GM18520 (cell line): Measurements from ENCODE around the gene BAIAP2.
"Not testable (repeated sequence)": the region's sequence is repeated elsewhere in the genome, so short reads cannot be mapped to it uniquely, and the experiment has no call there.

ENCODE experiments used
- ATAC-seq: cut with Tn5 transposase; IDR thresholded peaks from one replicate; pipeline ENCODE4 v1.9.1; 2021; ENCODE audit not compliant: unreplicated experiment

Gene BAIAP2

DNA sequence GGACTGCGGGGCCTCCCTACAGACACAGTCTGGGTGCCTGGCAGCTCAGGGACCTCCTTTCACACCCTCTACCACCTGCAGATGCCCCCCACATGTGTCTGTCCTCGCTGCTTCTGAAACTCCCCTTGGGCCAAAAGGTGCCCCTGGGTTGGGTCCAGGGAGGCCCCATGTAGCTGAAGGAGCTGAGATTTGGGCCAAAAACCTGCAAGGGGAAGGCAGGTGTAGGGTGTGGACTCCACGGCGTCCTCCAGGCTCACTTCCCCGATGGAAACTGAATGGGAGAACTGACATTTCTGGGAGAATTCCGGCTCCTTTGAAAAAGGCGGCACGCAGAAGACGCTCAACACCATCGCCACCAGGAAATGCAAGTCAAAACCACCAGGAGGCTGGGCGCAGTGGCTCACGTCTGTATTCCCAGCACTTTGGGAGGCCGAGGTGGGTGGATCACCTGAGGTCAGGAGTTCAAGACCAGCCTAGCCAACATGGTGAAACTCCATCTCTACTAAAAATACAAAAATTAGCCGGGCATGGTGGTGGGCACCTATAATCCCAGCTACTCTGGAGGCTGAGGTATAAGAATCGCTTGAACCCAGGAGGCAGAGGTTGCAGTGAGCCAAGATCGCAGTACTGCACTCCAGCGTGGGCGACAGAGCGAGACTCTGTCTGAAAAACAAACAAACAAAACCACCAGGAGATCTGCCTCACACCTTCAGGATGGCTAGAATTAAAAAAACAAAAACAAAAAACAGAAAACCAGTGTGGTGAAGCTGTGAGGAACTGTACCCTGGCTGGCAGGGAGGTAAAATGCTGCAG lies 13.2 kb upstream of the BAIAP2 start:
- no peak for ATAC-seq

DNA sequence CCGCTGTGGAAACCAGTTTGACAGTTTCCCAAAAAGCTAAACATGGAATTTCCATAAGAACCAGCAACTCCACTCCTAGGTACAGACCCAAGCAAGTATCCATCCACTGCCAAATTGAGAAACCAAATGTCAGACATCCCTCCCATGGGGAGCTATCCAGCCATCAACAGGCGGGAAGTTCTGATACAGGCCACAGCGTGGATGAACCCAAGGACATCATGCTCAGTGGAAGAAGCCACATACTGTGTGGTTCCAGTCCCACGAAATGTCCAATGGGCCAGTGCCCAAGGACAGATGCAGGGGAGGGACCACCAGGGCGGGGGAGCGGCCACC lies 12.6 kb upstream of the BAIAP2 start:
- no peak for ATAC-seq

DNA sequence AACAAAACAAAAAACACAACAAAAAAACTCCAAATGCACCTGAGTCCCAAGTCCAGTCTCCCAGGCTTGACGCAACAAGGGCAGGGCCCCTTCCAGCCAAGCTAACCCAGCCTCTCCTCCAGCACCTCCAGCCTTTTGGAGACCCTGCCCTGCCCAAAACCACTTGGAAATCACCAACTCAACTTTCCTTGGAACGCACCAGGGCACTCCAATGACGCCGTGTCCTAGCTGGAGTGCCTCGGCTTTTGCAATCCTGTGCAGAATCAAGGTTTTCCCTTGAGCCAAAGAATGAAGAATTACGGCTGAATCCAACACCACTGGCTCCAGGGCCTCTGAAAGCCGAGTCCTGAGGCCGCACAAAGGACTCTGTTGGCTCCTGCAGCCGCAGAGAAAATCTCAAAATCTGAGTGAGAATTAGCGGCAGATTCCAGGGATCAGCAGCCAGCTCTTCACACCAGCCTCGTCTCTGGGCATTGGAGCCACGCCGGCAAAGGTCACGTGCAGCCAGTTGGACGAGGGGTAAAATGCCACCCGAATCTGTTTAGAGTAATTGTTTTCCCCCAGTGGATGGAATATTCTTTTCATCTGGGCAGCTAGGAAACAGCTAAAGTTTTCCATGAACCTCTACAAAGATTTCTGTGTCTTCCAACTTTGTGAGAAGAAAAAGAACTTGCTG lies 9.7 kb upstream of the BAIAP2 start:
- no peak for ATAC-seq

DNA sequence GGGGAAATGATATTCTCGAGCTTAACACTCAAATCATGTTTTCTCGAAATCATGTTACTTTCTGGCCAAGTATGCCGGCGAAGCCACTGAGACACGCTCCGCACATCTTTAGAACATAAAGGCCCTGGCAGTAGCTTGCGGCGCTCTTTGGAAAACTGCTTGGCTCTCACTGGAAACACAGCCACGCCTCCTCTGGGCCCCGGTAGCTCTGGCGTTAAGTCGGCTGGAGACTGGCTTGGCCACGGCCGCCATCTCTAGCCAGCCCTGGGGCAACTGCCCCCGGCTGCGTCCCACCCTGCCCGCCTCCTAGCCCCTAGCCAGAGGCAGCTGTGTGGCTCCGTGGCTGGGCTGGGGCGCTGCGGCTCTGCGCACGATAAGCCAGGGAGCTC lies 9.2 kb upstream of the BAIAP2 start:
- no peak for ATAC-seq

DNA sequence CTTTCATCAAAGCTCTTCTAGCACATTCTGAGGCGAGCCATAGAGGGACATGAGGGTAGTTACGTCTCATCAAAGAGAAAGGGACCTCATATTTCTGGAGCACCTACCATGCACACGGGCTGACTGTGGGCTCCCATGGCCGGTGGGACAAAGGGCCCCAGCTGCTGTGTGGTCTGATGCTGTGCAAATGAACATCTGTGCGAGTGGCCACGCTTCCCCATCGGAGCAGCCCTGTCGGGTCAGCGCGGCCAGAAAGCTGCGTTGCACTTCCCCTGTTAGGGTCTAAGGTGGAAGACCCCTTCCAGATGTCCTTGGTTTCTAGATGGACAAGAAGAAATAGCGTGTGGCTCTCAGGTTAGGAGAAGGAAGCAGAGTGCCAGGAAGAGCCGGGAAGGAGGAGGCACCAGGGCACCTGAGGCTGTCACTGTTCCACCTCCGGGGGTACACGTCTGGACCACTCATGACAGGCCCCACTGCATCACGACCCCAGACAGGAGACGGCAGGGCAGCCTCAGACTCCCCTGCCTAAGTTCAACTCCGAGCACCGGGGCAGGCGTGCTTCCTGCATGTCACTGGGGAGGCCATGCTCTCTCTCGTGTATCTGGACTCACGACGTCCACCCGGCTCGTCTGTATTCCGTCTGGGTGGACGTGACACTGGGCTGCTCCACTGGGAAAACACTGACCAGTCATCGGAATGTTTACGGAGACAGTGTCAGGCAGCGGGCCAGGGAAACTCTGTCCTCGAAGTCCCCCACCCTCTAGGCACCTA lies 8.5 kb upstream of the BAIAP2 start:
- ATAC-seq, result no peak

DNA sequence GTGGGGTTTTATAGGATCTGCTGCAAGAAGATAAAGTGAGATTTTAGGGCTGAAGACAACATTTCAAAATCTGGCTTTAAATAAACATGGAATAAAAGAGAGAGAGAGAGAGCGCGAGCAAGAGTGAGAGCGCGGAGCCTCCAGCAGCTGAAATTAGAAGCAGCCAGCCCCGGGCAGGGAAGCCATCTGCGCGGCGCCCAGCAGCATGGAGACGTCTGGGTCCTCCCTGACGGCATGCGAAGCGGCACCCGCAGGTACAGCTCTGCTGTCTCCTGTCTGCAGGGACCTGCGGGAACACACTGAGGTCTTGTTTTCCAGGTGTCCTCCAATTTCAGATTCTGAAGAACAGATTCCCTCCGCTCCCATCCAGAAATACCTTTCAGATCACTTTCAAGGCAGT lies 7.9 kb upstream of the BAIAP2 start:
- no peak for ATAC-seq

DNA sequence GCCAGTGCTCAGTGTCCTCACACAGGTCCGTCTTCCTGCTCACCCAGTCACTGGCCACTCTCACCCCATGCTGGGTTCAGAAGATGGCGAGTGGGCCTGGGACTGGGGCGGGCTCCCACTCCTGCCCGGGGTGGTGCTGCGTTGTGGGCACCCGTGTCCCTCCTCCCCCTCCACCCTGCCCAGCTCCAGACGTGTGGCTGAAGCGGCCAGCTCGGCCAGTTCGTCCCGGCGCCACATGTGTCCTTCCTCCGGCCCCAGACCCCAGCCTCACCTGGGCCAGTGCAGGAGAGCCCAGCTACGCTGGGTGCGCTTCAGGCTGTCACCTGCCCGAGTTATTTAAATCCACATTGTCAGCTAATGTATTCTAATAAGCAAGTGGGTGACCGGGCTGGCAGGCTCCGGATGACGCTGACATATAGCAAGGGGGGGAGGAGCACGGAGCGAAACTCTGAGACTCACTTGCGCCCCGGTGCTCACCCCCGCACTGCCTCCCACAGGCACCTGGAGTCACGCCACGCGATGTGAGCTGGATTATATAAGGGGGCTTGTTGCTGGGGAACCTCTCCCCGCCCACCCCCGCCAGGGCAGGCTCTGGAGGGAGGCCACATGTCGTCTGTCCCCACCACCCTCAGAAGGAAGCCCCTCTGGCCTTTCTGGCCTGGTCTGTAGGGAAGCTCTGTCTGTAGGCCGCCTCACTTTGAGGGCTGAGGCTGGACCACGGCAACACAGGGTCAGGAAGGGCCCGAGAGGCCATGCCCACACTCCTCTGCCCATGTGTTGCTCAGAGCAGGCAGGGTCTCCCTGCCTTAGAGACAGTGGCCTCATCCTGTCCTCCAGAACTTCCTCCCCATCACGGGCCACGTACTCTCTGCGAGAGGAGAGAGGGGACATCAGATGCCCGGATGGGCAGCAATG lies 7.1 kb upstream of the BAIAP2 start:
- ATAC-seq, result no peak

DNA sequence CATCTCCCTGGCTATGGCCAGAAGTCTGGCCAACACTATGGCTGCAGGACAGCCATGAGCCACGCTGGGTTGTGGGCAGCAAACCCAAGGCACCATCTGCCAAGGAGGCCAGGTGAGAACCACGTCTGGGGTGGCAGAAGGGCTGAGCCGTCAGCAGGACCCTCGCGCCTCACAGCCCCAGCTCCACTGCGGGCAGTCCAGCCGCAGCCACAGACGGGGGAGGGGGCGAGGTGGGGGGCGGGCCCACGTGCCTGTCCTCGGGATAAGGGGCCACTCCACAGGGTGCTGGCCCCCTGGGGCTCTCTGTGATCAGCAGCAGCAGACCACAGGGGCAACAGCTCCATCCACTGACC lies 6.5 kb upstream of the BAIAP2 start:
- ATAC-seq, result no peak

DNA sequence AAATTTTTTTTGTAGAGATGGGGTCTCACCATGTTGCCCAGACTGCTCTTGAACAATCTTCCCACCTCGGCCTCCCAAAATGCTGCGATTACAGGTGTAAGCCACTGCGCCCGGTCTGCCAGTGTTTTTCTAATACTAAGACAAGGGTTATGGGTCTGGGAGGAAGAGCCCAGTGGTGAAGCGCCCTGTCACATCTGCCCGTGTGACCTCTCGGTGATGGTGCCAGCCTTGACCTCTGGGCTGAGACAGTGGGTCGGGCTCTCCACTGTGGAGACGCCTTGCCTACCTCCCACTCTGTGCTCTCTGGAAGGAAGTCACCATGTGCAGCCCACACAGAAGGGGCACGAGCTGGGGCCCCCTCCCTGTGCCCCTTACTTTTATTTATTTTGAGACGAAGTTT lies 5.1 kb upstream of the BAIAP2 start:
- no peak for ATAC-seq

DNA sequence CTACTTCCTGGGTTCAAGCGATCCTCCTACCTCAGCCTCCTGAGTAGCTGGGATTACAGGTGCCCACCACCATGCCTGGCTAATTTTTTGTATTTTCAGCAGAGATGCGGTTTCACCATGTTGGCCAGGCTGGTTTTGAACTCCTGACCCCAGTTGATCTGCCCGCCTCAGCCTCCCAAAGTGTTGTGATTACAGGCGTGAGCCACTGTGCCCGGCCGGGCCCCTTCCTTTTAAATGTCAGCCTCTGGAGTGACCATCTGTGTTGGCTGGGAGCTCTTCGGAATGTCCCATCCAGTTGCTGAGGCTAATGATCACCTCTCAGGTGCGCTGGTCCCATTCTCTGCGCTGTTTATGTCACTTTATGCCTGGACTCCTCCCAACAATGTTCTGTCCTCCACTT lies 4.6 kb upstream of the BAIAP2 start:
- not testable (repeated sequence) for ATAC-seq

DNA sequence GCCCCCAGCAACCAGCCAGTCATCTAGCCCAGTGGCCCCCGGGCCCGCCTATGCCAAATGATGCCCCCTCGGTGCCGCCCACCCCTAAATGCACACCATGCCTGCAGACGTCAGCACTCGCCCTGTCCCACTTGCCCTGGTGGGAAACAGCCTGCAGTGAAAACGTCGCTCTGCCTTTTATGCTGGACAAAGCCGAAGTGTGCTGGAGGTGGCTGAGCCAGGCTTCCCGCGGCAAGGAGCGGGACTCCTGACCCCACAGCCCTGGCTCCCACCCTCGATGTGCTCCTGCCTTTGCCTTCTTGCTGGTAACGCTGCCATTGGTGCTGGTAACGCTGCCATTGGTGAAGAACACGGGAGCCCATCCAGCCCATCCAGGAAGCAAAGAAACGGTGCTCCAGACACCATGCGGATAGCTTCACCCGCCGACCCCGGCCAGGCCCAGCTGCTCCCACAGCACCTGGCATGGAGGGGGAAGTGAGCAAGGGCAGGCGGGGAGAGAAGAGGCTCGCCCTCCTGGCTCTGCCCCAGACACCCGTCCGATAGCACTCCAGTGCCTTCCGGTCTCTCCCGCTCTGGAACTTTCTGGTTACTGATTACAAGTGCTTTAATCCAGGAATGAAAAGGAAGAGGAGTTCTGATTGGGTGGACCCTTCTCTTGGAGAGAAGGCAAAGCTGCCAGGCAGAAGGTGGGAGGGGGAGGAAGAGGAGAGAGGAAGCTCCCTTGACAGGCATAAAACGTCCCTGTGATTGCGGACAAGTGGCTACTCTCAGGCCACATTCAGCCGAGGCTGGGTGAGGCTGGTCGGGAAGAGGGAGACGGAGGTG lies 4.0 kb upstream of the BAIAP2 start:
- ATAC-seq, result no peak

DNA sequence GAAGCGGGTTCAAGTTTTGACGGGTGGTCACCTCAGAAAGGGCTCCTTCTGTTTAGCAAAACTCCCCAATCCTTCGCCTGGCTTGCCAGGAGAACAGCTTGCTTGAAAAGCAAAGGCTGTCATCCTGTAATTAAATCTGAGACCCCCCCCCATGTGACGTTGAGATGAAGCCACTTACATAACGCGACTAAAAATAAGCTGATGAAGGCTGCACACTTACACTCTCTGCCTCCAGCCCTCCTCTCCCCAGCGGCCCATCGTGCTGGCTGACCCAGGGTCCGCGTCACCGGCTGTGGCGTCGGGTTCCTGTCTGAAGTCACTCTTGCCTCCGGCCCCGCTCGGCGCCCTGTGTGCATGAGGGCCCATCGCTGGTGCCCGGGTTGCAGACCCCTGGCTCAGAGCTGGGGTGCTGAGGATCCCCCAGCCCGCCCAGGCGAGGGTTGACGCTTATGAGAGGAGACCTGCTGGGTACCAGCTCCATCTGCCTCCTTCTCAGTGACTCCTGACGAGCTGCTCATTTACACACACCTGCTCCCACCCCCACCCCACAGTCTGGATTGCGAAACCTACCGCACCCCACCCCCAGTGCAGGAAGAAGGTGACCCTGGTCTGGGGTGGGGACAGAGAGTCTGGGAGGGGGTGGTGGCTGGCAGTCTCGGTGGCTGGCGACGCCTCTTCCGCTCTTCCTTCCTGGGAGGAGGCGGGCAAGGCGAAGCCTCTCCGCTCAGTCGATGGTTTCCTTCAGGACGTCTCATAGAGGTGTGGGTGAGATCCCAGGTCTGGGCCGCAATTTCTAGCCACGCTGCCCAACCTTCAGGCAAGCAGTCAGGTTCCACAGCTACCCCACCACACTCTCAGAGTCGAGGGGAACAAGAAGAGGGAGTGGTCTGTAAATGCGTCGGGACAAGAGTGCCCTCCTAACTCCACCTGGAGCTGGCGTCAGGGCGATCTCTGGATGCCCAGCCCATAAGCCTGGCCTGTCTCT lies 3.1 kb upstream of the BAIAP2 start:
- no peak for ATAC-seq

DNA sequence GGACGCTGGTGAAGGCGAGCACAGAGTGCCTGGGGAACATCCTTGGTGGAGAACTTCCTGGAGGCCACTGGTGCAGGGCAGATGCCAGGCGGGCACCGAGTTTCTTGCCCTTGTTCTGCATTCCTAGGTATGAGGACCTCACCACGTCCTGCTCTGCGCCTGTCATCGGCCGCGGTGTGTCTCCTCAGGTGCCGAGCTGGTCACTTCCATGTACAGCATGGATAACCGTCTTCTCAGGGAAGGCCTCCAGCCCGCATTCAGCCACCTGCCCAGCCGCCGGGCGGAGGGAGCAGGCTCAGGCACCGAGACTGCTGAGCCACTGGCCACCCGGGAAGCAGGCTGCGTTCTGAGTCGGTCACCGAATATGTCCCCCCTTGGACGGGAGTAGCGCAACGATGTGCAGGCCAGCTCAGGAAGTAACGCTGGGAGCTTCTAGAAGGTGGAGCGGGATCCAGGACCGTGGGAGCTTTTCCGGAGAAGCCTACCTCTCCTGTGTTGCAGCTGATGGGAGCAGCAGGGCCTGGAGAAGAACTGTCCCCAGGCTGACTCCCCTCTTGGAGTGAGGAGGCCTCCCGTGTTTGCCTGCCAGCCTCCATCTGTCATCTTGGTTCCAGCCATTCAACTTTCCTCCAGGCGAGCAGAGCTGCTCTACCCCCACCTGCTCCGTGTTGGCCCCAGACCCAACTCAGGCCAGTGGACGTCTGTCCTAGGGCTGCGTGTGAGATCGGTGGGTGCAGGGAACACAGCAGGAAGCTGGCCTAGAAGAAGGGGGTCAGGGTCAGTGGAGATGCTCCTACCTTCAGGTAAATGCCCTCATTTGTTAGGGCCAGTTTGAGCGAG lies 2.1 kb upstream of the BAIAP2 start:
- ATAC-seq, result no peak

DNA sequence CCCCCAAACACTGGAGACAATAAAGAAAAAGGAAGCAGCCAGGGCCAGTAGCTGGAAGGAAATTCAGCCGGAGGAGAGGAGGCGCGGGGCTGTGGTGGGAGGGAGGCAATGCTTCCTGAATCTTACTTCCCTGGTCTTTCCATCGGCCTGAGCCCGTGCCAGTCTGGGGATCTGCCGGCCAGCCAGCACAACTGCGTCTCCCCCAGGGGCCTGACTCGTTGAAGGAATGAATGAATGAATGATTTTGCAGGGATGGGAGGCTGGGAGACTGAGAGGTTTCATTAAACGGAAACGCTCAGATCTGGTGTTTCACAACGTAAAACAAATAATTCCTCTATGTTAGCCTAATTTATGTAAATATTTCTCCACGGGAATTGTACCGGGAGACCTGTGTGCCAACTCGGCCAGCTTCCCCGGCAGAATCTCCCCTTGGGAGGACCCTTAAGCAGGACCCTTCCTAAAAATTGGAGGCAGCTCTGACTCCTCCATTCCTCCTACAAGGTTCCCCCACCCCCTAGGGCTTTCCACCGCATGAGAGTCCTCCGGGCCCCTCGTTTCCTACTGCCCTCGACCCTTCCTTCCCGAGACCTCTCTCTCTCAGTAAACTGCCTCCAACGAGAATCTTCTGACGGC lies 1.3 kb upstream of the BAIAP2 start:
- ATAC-seq, result no peak

DNA sequence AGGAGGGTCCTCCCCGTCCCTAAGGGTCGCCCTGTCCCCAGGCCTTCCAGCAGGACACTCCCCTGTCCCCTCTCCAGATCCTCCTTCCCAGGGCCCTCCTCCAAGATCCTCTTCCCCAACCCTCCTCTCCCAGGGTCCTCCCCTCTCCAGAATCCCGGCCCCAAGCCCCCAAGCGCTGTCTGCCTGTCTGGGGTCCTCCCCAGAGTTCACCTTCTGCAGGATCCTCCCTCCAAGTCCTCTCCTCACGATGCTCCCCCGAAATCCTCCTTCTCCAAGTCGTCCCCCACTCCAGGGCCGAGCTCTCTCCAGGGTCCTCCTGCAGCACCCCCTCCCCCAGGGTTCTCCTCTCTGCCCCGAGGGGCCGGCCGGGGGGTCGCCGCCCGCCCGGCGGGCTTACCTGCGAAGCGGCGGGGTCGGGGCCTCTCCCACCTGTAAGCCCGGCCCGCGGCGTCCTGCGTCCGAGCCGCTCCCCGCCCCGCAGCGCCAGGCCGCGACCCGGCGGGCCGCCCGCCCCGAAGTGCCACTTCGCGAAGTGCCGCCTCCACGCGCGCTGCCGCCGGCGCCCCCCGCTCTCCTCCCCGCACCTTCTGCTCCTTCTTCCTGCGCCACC lies 678 bp upstream of the BAIAP2 start:
- ATAC-seq, result no peak

DNA sequence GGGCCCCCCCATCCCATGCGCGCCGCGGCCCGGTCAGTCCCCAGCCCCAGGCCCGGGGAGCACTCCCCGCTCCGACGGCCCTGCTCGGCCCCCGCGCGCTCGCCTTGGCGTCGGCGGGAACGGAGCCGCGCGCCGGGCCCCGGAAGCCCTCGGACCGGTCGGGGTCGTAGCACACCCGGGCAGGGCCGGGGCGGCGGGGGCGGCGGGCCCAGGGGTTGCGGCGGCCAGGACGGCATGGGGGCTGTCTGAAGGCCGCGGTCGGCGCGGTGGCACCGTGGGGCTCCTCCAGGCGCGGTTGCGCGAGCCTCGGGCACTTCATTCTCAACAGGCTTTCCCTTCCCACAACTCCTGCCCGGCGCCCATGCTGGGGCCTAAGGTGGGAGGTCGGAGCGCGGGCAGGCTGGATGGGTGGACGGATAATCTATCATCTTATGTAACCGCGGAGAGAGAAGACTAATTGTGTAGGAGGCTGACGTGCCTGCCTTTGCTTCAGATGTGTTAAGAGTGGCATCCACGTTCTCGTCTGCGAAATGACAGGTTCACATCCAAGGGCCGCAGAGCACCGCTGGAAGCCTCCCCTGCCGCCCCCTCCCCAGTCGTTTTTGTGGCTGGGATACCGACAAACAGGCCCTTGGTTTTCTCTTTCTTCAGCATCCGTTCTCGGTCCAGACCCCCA lies 708 bp downstream of the BAIAP2 start:
- no peak for ATAC-seq
